Neural cell (in vitro differentiated cells): ENCODE measurements around the gene AFTPH. TPM values are rescaled to one million over a fixed set of nuclear protein-coding genes. Genes with fewer than 3 reads are reported as not detected.

Experiments
- H2AFZ ChIP-seq: fragments of 200-600, 300-800 bp; sonication (generic), shearing (Covaris generic); 2 replicates; pipeline ENCODE4 v1.6.0; 2014; ENCODE audit warnings: low read depth, mild to moderate bottlenecking, antibody characterized with exemption, low read length, moderate library complexity
- H3F3A ChIP-seq: fragments of 200-600 bp; shearing (Covaris generic); 2 replicates; pipeline ENCODE4 v1.6.1; 2016; ENCODE audit warnings: mild to moderate bottlenecking, moderate library complexity, mixed read lengths, antibody characterized with exemption, low read length; ENCODE audit not compliant: insufficient read depth, poor library complexity, severe bottlenecking
- H3K27ac ChIP-seq: fragments of 200-600, 300-800 bp; sonication (generic), shearing (Covaris generic); 2 replicates; pipeline ENCODE4 v1.5.1; 2014; ENCODE audit warnings: mild to moderate bottlenecking, low read length, moderate library complexity
- H3K27me3 ChIP-seq: fragments of 300-800, 200-600 bp; sonication (generic), shearing (Covaris generic); 2 replicates; pipeline ENCODE4 v1.6.0; 2014; ENCODE audit warnings: mild to moderate bottlenecking, low read depth, low read length, moderate library complexity; ENCODE audit not compliant: insufficient read depth
- H3K36me3 ChIP-seq: fragments of 300-800, 200-600 bp; sonication (generic), shearing (Covaris generic); 2 replicates; pipeline ENCODE4 v1.5.1; 2014; ENCODE audit warnings: mild to moderate bottlenecking, antibody characterized with exemption, low read length, moderate library complexity; ENCODE audit not compliant: insufficient read depth
- H3K4me2 ChIP-seq: fragments of 300-800, 200-600 bp; sonication (generic), shearing (Covaris generic); 2 replicates; pipeline ENCODE4 v1.6.0; 2014; ENCODE audit warnings: mild to moderate bottlenecking, low read length
- H3K4me3 ChIP-seq: fragments of 300-800, 200-600 bp; sonication (generic), shearing (Covaris generic); 2 replicates; pipeline ENCODE4 v1.5.1; 2014; ENCODE audit warnings: mild to moderate bottlenecking, low read length, moderate library complexity
- H3K79me2 ChIP-seq: fragments of 200-600 bp; shearing (Covaris generic); replicated peaks from 2 replicates; pipeline ENCODE4 v1.6.0; 2014; ENCODE audit warnings: mild to moderate bottlenecking, low read length, moderate library complexity; ENCODE audit not compliant: insufficient read depth
- H3K9ac ChIP-seq: fragments of 300-800, 200-600 bp; sonication (generic), shearing (Covaris generic); 2 replicates; pipeline ENCODE4 v1.6.1; 2016; ENCODE audit warnings: mild to moderate bottlenecking, low read length, mixed read lengths
- H3K9me2 ChIP-seq: fragments of 200-600 bp; shearing (Covaris generic); 2 replicates; pipeline ENCODE4 v1.6.1; 2016; ENCODE audit warnings: mild to moderate bottlenecking, low read length, mixed read lengths; ENCODE audit not compliant: insufficient read depth
- H3K9me3 ChIP-seq: fragments of 200-600, 300-800 bp; sonication (generic), shearing (Covaris generic); 2 replicates; pipeline ENCODE4 v1.6.1; 2016; ENCODE audit warnings: mild to moderate bottlenecking, mixed run types, low read length, moderate library complexity, mixed read lengths
- H4K20me1 ChIP-seq: fragments of 200-600 bp; shearing (Covaris generic); 2 replicates; pipeline ENCODE4 v1.6.1; 2016; ENCODE audit warnings: mild to moderate bottlenecking, mixed run types; ENCODE audit not compliant: insufficient read depth
- CTCF ChIP-seq: fragments of 450-650 bp; IDR thresholded peaks from 2 replicates; pipeline ENCODE4 v1.5.1; 2014; ENCODE audit warnings: antibody characterized with exemption, mild to moderate bottlenecking, moderate library complexity; ENCODE audit not compliant: poor library complexity, severe bottlenecking
- EP300 ChIP-seq: fragments of 450-650 bp; conservative IDR thresholded peaks from 2 replicates; pipeline ENCODE4 v1.6.1; 2014; ENCODE audit warnings: antibody characterized with exemption, mild to moderate bottlenecking, moderate library complexity; ENCODE audit not compliant: poor library complexity, severe bottlenecking
- EZH2 ChIP-seq: fragments of 200-600, 300-800 bp; shearing (Covaris generic), sonication (generic); IDR thresholded peaks from 2 replicates; pipeline ENCODE4 v1.6.1; 2014; ENCODE audit warnings: antibody characterized with exemption, low read length, borderline replicate concordance, mild to moderate bottlenecking; ENCODE audit not compliant: insufficient read depth, poor library complexity, severe bottlenecking
- MXI1 ChIP-seq: fragments of 450-650 bp; conservative IDR thresholded peaks from 2 replicates; pipeline ENCODE4 v1.6.1; 2014; ENCODE audit warnings: antibody characterized with exemption, mild to moderate bottlenecking; ENCODE audit not compliant: poor library complexity, severe bottlenecking
- POLR2AphosphoS5 ChIP-seq: IDR thresholded peaks from 2 replicates; pipeline ENCODE4 v1.6.1; 2012
- RAD21 ChIP-seq: fragments of 450-650 bp; conservative IDR thresholded peaks from 2 replicates; pipeline ENCODE4 v1.6.1; 2014; ENCODE audit warnings: antibody characterized with exemption, mild to moderate bottlenecking, moderate library complexity
- REST ChIP-seq: IDR thresholded peaks from 2 replicates; pipeline ENCODE4 v1.6.1; 2012; ENCODE audit warnings: borderline replicate concordance
- SMC3 ChIP-seq: fragments of 450-650 bp; conservative IDR thresholded peaks from 2 replicates; pipeline ENCODE4 v1.6.1; 2014; ENCODE audit warnings: antibody characterized with exemption, mild to moderate bottlenecking, moderate library complexity; ENCODE audit not compliant: poor library complexity
- TAF1 ChIP-seq: IDR thresholded peaks from 2 replicates; pipeline ENCODE4 v1.6.1; 2012; ENCODE audit warnings: low read depth
- polyA plus RNA-seq: library from polyadenylated mRNA; depleted of rRNA; stranded (reverse); fragments of >200 nt; gene quantifications from 2 replicates; pipeline ENCODE4 v1.2.3, GENCODE V29; 2014

The AFTPH gene
- polyA plus RNA-seq, 1 donor from 2014 or later = 63.0 TPM

- no peak overlapping the region for H3K4me2 ChIP-seq
- H3K4me3 ChIP-seq = no peak overlapping the region
- no peaks in the 10 kb centered on the region for H3K9me2 ChIP-seq
- H3K36me3 ChIP-seq = no peaks in the 10 kb centered on the region
- H3K27me3 ChIP-seq = no peaks in the 10 kb centered on the region
- no peaks in the 10 kb centered on the region for H4K20me1 ChIP-seq
- no peaks in the 10 kb centered on the region for H3F3A ChIP-seq
- no peak overlapping the region for H3K27ac ChIP-seq
- peaks cover 32% of the 10 kb centered on the region for H3K79me2 ChIP-seq
- H2AFZ ChIP-seq = no peak overlapping the region
- no peak overlapping the region for H3K9ac ChIP-seq
- TF ChIP-seq EZH2 (no peak), SMC3 (no peak), CTCF (no peak), REST (no peak), POLR2AphosphoS5 (no peak), MXI1 (no peak), RAD21 (no peak), EP300 (no peak), TAF1 (no peak)
- H3K9me3 ChIP-seq = no peaks in the 10 kb centered on the region
Observed at GRCh38 chr2:64537991-64538390, 13.9 kb downstream of the AFTPH start.

GRCh38 chr2:64538764-64539433 lies 14.8 kb downstream of the AFTPH start:
- Histone ChIP-seq H3K9ac (no peak overlapping the region), H3K4me3 (no peak overlapping the region), H3F3A (no peaks in the 10 kb centered on the region), H3K27me3 (no peaks in the 10 kb centered on the region), H3K36me3 (no peaks in the 10 kb centered on the region), H3K79me2 (peaks cover 30% of the 10 kb centered on the region), H2AFZ (no peak overlapping the region), H3K9me3 (no peaks in the 10 kb centered on the region), H3K4me2 (no peak overlapping the region), H3K9me2 (no peaks in the 10 kb centered on the region), H4K20me1 (no peaks in the 10 kb centered on the region), H3K27ac (no peak overlapping the region)
- no peak for TF ChIP-seq TAF1
- no peak for TF ChIP-seq EZH2
- TF ChIP-seq POLR2AphosphoS5 = no peak
- TF ChIP-seq RAD21 = no peak
- no peak for TF ChIP-seq CTCF
- no peak for TF ChIP-seq REST
- no peak for TF ChIP-seq EP300
- TF ChIP-seq MXI1 = no peak
